ENCODE measurements around the gene NANOS1.

The NANOS1 gene

GRCh38 chr10:119070395-119071165 lies 41.1 kb downstream of the NANOS1 start:
- H4K20me1 ChIP-seq (ENCODE audit: insufficient read depth, low read length): peaks cover 77% of the 10 kb centered on the region

GRCh38 chr10:119073584-119073983 lies 44.1 kb downstream of the NANOS1 start:
- Histone ChIP-seq H3K4me1 (ENCODE audit: insufficient read depth, low read length) (peaks cover 46% of the 10 kb centered on the region), H3K36me3 (ENCODE audit: insufficient read depth, low read length) (peaks cover 84% of the 10 kb centered on the region), H3K27me3 (ENCODE audit: insufficient read depth, low read length, poor library complexity) (no peaks in the 10 kb centered on the region), H3K27ac (ENCODE audit: low read length) (no peak overlapping the region), H2AFZ (ENCODE audit: low read depth, low read length) (no peak overlapping the region), H3K79me2 (ENCODE audit: insufficient read depth, low read length) (peaks cover 100% of the 10 kb centered on the region), H3K9me3 (ENCODE audit: insufficient read depth, low read length, severe bottlenecking) (no peaks in the 10 kb centered on the region), H3K4me3 (ENCODE audit: low read depth in 1 of 2, low read length in 2 of 2) (no peak overlapping the region; a peak in 1 of 4 replicates), H4K20me1 (ENCODE audit: insufficient read depth, low read length) (peaks cover 84% of the 10 kb centered on the region), H3K4me2 (ENCODE audit: insufficient read depth, low read length) (no peak overlapping the region; the same call in 1 of the 2 replicates), H3K9ac (ENCODE audit: low read depth, low read length) (no peak overlapping the region)
- DNase-seq (no peak), ATAC-seq (ENCODE audit: insufficient read depth, low read depth) (no peak)
- TF ChIP-seq EZH2 (IDR thresholded peaks at IDR 0.05; ENCODE audit: borderline replicate concordance, low read depth, low read length, severe bottlenecking) (no peak), CTCF (IDR thresholded peaks at IDR 0.05; ENCODE audit: borderline replicate concordance, extremely low read depth, low read length, poor library complexity, severe bottlenecking) (no peak)

More at GRCh38 chr10:119070395-119071165, 41.1 kb downstream of the NANOS1 start:
- no peak overlapping the region for H2AFZ ChIP-seq (ENCODE audit: low read depth, low read length)
- no peak overlapping the region for H3K4me3 ChIP-seq (ENCODE audit: low read depth in 1 of 2, low read length in 2 of 2)
- H3K27ac ChIP-seq (ENCODE audit: low read length): no peak overlapping the region
- H3K4me1 ChIP-seq (ENCODE audit: insufficient read depth, low read length): peaks cover 18% of the 10 kb centered on the region; the same call in 1 of the 2 replicates
- no peak overlapping the region; the same call in 1 of the 2 replicates for H3K4me2 ChIP-seq (ENCODE audit: insufficient read depth, low read length)
- no peaks in the 10 kb centered on the region for H3K27me3 ChIP-seq (ENCODE audit: insufficient read depth, low read length, poor library complexity)
- no peaks in the 10 kb centered on the region for H3K9me3 ChIP-seq (ENCODE audit: insufficient read depth, low read length, severe bottlenecking)
- ATAC-seq (ENCODE audit: insufficient read depth, low read depth): no peak
- no peak for DNase-seq
- H3K79me2 ChIP-seq (ENCODE audit: insufficient read depth, low read length): peaks cover 97% of the 10 kb centered on the region
- H3K9ac ChIP-seq (ENCODE audit: low read depth, low read length): no peak overlapping the region
- TF ChIP-seq CTCF (IDR thresholded peaks at IDR 0.05; ENCODE audit: borderline replicate concordance, extremely low read depth, low read length, poor library complexity, severe bottlenecking): no peak
- TF ChIP-seq EZH2 (IDR thresholded peaks at IDR 0.05; ENCODE audit: borderline replicate concordance, low read depth, low read length, severe bottlenecking): no peak
- H3K36me3 ChIP-seq (ENCODE audit: insufficient read depth, low read length): peaks cover 92% of the 10 kb centered on the region

- peak overlapping the region; percentile 94 for H3K9ac ChIP-seq (ENCODE audit: low read depth, low read length)
- ATAC-seq (ENCODE audit: insufficient read depth, low read depth) (no peak), DNase-seq (no peak)
- no peak overlapping the region for H2AFZ ChIP-seq (ENCODE audit: low read depth, low read length)
- peaks cover 51% of the 10 kb centered on the region for H3K36me3 ChIP-seq (ENCODE audit: insufficient read depth, low read length)
- peaks cover 61% of the 10 kb centered on the region for H4K20me1 ChIP-seq (ENCODE audit: insufficient read depth, low read length)
- H3K4me3 ChIP-seq (ENCODE audit: low read depth in 1 of 2, low read length in 2 of 2): peak overlapping the region; percentile 63 to 99
- H3K9me3 ChIP-seq (ENCODE audit: insufficient read depth, low read length, severe bottlenecking): no peaks in the 10 kb centered on the region
- peak overlapping the region; percentile 84 for H3K27ac ChIP-seq (ENCODE audit: low read length)
- no peaks in the 10 kb centered on the region for H3K27me3 ChIP-seq (ENCODE audit: insufficient read depth, low read length, poor library complexity)
- H3K79me2 ChIP-seq (ENCODE audit: insufficient read depth, low read length): peaks cover 83% of the 10 kb centered on the region
- no peak for TF ChIP-seq CTCF (IDR thresholded peaks at IDR 0.05; ENCODE audit: borderline replicate concordance, extremely low read depth, low read length, poor library complexity, severe bottlenecking)
- no peak for TF ChIP-seq EZH2 (IDR thresholded peaks at IDR 0.05; ENCODE audit: borderline replicate concordance, low read depth, low read length, severe bottlenecking)
- H3K4me1 ChIP-seq (ENCODE audit: insufficient read depth, low read length): peaks cover 59% of the 10 kb centered on the region
- peak overlapping the region; percentile 75 for H3K4me2 ChIP-seq (ENCODE audit: insufficient read depth, low read length)
Measured at GRCh38 chr10:119078422-119079179, 49.1 kb downstream of the NANOS1 start.

Measured in DND-41 (cell line).